ENCODE measurements around the gene C13orf42.

C13orf42 gene

DNA sequence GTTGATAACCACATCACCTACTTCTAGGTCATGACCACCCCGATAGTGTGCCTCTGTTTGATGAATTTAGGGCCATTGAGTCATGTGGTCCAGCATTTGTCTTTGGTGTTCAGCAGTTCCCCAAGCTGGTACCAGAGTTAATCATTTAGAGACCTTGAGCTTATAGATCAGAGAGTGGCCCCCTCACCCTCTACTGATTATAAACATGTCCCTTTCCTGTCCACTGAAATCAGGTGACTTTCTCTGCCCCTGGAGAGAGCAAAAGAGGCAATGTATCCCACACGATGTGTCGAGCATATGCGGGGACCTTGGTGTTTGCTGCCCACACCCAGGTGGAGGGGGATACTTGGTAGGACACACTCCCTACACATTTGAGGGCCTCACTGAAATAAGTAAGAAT is 46.3 kb downstream of the C13orf42 start:
- no peak for DNase-seq

DNA sequence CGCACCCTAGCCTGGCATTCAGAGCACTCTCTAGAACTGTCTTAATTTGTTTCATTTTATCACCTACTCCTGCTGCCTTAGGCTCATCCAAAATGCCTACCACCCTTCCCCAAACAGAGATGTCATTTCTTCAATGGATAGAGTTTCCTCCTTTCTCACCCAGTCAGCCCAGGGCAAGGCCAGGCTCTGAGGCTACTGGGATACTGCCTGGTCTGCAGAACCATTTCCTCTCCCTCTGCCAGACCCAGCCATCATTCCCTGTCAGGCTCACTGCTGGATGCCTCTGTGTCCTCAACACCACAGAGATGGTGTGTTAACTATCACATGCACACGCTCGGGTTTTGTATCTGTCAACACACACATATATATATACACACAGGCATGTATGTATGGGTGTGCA is 47.2 kb downstream of the C13orf42 start:
- no peak for DNase-seq

DNA sequence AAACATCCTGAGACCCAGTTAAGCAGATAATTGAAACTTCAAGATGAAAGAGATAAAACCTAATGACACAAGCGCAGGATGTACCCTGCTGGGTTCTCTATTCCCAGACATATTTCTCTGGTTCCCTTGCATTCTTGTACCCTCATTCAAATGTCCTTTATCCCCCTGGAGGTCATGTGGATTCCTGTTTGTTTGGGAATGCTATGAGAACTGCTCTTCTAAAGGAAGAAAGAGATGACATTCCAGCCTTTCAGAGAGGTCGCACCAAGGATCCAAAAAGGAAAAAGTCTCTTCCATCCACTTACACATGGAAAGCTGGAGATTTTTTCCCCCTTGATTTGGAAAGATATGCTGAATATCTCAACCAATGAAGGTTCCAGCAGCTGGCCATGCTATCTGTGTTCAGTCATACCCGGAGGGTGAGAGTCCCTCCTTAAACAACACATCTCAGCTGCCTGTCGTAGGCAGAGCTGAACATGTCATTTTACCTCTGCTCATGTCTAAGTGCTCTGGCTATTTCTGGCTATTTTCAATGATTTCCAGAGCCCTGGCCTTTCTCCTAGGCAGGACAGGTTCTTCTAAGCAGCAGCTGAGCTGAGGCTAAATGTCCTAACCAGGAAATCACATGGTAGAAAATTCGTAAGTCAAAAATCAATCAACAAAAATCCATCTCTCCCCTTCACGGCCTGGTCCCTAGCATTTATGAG is 52.5 kb downstream of the C13orf42 start:
- DNase-seq, result no peak

DNA sequence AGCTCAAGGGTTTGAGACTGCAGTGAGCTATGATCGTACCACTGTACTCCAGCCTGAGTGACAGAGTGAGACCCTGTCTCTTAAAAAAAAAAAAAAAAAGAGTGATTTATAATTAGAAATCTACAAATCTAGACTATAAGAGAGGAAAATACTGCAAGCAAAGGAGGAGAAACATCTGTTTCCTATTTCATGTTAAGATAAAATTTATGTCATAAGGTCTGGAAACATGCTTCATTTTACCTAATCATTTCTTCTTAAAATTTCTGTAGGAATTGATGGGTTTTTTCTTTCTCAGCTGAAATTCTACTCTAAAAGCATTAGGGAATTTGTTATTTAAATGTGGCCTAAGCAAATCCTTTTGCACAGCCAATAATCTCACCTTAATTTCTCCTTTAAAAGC is 53.2 kb downstream of the C13orf42 start:
- no peak for DNase-seq

DNA sequence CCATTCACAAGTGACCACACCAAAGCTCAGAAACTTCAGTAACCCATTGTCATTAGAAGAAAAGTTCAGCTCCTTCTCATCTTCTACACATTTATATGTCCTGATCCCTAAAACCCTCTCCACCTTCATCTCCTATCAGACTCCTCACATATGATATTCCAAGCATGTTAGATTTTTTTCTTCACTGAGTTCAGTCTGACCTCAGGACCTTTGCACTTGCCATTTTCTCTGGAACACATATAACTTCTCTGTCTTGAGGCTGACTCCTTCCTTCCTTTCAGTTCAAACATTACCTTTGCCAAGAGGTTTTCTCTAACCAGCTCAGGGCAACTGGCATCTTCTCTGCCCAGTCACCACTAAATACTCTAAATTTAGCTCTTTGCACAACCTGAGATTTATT is 54.1 kb downstream of the C13orf42 start:
- DNase-seq, result no peak

DNA sequence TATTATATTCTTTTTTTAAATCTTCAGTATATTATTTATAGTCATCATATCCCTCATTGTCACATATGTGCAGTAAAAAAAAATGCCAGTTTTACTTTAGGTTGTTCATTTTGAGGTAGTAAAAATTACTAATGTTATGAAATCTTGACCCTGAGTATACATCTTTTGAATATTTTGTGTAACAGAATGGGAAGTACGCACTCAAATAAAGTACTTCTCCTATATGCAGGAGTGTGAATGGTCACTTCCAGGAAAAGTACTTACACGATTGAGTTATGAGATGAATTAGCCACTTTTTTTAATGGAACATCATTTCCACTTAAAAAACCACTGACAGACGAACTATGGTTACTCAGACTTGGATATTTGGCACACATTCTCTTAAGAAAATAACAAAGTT is 58.5 kb downstream of the C13orf42 start:
- DNase-seq, result no peak

DNA sequence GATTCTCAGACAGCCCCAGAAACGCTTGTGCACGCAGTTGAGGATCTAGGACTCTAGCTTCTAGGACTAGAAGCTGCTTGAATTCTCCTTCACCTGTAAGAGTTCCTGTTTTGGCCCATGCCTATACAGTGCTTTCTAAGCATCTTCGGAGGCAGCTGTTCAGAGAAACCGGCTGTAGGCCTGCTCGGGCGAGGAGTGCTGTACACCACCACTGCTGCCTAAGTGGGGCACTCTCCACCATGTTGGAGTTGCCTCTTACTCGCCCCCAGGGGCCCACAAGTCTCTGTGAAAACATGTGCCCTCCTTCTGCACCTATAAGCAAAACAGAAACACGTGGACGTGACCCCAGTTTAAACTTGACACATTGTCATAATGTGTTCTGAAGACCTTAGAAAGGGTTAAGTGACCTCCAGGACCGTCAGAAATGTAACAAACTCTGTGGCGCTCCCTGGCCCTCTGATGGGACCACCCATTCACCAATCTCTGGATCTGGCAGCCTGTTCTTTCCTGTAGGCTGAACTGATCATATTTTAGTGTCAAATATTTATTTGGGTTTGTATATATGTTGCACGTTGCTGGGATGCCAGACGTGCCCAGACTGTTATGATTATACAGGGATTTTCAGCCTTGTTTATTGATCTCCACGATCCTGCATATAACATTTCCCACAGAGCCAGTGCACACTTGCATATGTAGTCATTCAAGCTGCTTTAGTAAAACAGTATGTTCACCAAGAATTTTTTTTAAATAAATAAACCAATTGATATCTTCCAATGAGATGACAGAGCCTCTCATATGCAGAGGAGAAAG is 60.8 kb downstream of the C13orf42 start:
- DNase-seq, result no peak

DNA sequence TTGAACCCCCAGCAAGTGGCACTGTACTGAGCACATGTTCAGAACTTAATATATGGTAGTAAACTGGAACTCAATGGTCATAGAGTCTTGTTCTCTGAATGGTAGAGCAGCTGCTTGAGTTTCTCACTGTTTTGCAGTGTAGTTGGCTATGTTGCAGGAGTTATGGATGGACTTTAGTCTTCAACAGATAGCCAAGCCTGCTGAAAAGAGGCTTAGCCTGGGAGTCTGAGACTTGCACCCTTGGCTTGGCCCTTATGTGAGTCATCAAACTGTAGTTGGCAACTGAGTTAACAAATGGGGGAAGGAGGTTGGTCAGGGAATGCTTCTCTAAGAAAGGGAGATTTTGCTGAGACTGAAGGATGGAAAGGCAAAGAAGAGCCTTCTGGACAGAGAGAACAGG is 62.5 kb downstream of the C13orf42 start:
- no peak for DNase-seq

DNA sequence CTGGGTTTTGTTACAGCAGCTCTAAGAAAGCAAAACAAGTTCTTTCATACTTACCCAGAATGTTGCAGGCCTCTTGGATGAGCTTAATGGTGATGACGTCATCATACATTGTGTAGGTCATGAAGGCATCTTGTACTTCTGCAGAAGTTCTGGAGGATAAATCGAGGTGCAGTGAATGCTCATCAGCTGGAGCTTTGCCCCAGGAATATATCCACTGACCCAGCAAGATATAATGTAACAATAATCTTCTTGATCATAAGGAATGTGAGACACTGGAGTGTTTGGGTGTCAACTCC is 63.0 kb downstream of the C13orf42 start:
- no peak for DNase-seq

DNA sequence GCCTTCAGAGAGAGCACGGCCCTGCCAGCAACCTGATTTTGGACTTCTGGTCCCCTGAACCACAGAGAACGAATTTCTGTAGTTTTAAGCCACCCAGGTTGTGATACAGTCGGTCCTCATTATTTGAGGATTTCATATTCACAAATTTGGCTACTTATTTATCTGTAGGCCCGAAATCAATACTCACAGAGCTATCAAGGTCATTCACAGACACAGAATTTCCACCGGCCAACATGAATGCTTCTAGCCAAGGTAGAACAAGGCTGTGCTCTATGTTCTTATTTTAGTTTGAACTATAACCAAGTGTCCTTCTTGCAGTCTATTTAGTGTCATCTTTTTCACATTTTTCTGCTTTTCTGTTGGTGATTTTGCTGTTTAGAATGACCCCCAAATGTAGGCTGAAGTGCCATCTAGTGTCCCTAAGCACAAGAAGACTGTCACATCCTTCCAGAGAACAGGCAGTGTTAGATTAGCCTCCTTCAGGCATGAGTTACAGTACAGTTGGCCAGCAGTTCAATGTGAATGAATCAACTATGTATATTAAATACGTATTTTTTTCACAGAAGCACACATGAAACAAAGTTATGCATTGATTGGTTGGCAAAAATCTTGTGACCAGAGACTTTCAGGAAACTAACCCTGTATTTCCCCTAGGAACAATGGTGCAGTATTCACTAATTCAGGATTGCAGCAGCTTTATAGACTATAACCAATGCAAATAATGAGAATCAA is 63.5 kb downstream of the C13orf42 start:
- DNase-seq, result no peak

DNA sequence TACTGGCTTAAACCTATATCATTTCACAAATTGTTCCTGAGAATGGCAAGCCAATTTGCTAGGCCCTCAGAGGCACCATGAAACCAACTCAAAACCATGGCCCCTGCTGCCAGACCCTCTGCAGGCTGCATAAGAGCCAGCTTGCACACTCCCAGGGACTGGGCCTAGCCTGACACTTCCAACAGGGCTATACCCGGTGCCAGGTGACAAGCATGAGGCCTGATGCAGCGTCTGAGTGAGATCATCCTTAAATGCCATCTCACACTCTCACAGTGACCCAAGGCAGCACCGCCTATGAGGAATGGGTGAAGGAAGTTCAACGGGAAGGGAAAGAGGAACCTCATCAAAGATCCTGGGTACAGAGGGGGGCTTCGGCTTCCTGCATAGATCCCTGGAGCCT is 65.6 kb downstream of the C13orf42 start:
- peak in 1 of 2 experiments; percentile 38 for DNase-seq

DNA sequence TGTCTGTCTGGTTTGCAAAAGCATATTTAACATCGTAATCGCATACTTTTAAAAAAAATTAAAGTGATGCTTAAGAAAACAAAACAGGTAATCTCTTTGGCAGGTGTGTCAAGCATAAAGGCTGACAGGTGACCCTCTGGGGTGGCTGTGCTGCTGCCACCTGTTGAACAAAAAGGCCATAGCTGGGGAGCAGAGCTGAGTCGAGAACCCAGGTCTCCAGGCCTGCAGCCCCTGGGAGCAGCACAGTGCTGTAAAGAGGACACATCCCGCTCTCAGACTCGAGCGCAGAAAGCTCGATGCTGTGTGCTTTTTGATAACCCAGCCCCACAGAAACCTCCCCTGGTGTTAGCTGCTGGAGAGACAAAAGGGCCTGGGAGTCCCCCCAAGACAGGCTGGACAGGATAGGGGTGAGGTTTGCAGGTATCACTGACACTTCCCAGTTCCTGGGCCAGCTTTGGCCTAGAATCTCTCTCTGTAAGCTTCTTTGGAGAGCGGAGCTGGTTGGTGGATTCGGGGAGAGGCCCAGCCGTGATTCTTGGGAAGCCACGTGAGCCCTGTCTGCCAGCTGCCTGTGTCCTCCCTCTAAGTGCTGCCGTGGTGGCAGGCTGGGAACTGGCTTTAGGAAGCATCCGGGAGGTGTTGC is 66.9 kb downstream of the C13orf42 start:
- peak; percentile 59 to 64 for DNase-seq

DNA sequence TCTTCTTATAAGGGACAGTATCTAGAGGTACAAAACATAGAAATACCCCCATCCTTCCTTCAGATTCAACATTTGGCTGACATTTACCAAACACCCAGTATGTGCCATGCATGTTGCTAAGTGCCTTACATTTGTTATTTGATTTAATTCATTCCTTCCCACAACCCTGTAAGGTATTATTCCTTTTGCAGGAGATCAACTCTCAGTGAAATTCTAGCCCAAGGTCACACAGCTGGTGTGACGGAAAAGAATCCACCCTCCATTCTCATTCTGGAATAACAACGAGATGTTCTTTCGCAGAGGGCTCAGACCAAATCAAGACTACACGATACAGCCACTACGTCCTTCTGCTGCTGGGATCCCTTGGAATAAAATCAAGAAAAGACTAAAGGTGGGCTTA is 67.8 kb downstream of the C13orf42 start:
- no peak for DNase-seq

DNA sequence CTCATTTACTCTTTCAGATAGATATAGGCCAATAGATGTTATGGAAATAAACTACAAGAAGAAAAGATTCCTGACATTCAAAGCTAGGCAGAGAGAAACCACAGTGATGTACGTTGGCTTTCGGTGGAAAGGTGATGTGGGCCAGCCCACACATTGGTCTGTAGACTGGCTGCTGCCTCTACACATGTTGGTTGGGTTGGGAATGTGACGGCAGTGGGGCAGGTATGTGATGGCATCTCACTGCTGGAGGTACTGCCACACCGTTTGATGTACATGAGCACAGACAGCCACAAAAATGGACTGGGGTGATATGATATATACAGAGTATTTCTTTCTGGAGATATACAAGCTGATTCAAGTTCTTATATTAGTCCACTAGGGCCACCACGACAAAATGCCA is 69.4 kb downstream of the C13orf42 start:
- DNase-seq, result no peak

DNA sequence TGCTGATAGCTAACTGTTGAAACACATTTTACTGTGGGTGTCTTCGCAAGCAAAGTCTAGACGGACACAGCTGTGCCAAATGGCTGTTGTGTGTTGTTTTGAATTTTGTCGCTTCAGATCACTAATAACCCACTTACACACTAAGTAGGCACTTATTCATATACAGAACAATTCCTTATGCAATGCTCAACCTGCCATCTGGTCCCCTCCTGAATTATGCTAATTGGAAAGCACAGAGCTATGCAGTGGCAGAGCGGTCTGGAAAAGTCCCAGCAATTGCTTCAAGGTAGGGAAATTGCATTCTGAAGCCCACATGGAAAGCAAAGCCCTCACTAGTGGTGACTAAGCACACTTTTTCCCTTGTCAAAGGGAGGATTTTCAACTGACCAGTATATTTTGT is 69.9 kb downstream of the C13orf42 start:
- no peak for DNase-seq

DNA sequence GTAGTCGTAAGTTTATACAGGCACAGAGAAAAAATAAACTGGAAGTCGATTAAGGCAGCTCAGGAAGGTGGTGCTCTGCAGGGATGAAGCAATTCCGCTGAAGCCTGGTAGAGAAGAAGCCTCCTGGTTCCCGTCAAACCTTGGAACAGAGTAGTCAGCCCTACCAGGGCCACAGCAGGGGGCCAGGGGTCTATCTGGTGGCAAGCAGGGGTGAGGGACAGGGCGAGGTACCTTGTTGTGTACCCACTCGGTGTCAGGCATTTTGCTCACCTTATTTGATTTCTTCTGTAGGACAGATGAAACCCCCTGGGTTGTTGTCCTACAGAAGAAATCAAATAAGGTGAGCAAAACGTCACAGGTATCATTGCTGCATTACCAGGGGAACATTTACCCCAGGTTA is 70.6 kb downstream of the C13orf42 start:
- no peak for DNase-seq

DNA sequence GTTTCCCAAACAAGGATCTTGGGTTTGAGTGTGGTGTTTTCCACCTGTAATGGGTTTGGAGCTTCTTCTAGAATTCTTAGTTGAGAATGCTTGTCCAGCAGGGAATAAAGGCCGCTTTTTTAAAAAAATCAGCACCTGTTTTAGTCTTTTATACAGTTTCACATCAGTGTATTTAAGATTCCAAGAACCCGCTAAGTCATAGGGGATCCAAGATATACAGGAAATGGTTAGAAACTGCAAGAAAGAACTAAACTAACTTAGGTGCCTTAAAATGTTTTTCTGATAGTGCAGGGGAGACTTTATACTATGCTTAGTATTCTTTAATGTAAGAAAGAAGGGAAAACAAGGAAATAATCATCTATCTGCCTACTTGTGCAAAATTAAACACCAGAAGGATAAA is 74.7 kb downstream of the C13orf42 start:
- DNase-seq, result no peak

DNA sequence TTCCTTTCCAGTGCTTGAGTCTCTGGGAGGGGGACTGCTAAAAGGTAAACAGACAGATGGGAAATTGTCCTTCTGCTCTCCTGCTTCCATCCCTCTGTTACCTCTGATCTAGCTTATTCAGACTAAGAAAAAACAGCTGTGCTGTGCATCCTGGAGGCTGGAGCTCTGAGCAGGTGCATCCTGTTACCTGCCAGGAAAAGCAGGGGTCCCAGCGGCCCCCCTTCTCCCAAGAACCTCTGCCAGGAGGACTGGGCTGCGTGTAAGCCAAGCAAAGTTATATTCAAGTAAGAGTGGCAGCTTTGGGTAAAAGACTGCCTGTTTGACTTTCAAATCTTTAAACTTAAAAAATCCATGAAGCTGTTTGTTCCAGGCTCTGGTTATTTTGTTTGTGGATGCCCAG is 75.1 kb downstream of the C13orf42 start:
- DNase-seq, result peak; percentile 35 to 50

DNA sequence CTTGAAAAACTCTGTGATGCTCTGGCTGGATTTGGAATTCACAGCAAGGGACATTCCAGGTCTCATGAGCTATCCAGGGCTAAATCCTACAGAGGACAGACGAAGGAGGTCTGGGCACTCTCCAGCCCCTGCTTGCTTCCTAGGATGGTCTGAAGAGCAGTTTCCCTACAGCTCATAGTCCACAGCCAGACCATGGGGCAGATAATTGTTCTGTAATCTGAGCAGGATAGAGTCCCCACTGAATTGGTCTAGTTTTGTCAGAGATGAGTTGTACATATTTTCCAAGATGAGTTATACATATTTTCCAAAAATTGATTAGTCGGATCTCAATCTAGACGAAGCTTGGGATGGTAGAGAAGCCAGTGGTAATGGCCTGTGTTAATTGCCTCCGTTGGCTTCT is 75.6 kb downstream of the C13orf42 start:
- DNase-seq, result peak in 1 of 2 experiments; percentile 47

DNA sequence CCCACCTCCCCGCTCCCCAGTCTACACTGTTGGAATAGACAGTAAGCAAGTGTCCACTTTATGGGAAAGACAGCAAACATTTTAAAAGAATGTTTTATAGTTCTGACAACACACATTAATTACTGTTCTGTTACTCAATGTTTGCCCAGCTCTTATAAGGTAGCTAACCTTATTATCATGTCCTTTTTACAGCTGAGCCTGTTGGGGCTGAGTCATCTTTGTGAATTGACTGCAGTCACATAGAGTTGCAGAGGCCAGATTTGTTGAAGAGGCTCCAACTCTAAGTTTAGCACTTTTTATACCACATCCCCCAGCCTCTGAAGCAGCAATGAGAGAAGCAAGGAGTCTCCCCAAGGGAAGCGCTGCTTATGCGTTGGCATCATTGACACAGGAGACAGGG is 76.2 kb downstream of the C13orf42 start:
- peak; percentile 57 to 73 for DNase-seq

DNA sequence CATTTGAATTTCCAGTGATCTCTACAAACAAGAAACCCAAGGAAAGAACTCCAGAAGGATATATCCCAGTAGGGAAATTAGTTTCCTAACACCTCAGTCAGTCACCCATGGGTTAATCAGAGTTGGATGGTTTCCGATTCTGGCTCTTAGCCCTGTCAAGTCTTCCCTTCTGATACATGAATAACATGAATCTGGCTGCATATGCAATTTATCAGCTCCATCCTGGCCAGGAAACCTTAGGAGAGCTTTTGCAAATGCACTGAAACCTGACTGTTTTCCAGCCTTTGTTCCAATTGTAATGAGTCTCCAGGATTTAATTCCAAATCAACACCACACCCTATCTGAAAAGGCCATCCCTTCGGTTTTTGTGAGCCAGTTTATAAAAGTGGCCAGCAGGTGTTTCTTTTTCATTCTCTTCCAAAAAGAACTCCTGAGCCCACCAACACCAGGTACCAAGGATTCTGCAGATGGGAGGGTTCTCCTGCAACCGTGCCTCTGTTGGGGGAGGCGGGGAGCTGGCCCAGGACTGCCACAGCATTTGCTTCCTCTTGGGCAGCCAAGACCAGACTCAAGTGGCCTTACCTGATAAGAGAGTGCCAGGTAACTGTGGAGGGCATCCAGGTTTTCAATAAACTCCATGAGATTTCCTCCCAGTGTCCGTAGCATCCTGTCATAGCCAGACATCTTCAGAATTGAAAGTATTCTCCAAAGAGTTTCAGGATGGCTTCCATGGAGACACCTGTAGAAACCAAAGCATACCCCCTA is 77.5 kb downstream of the C13orf42 start:
- DNase-seq, result no peak

DNA sequence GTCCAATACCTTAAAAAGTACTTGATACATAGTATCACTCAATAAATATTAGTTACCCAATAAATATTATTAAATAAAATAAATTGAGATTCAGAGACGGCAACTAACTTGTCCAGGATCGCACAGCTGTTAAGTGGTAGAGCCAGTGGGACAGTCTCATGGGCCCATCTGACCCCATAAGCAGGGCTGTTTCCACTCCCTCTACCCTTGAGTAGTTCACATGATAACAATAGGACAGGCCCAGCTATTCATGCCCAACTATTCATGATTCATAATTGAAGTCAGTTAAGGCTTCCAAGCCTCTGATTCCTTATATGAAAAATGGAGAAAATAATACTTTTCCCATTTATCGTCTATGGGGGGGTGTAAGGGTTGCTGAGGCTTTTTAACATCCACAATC is 78.2 kb downstream of the C13orf42 start:
- DNase-seq, result no peak

Data from SHP77 (cell line).